Glutamatergic neuron (in vitro differentiated cells): ENCODE data around the gene KRTAP10-9. TPM values are rescaled to one million over a fixed set of nuclear protein-coding genes. Genes with fewer than 3 reads are reported as not detected.
"Not testable (repeated sequence)": the region's sequence is repeated elsewhere in the genome, so short reads cannot be mapped to it uniquely, and the experiment has no call there.

Experiments used
- DNase-seq: peaks from one replicate; pipeline ENCODE4 v3.0.0; 2022
- H3K27ac Mint-ChIP-seq: one replicate; pipeline ENCODE4 v1.8.0; 2020; ENCODE audit warnings: mild to moderate bottlenecking, mixed read lengths, inconsistent platforms; ENCODE audit not compliant: unreplicated experiment
- H3K27me3 Mint-ChIP-seq: one replicate; pipeline ENCODE4 v1.8.0; 2020; ENCODE audit warnings: mild to moderate bottlenecking, moderate library complexity, mixed read lengths, inconsistent platforms; ENCODE audit not compliant: unreplicated experiment
- H3K36me3 Mint-ChIP-seq: one replicate; pipeline ENCODE4 v1.8.0; 2020; ENCODE audit warnings: mild to moderate bottlenecking, mixed read lengths, inconsistent platforms; ENCODE audit not compliant: unreplicated experiment
- H3K4me1 Mint-ChIP-seq: one replicate; pipeline ENCODE4 v1.8.0; 2020; ENCODE audit warnings: mild to moderate bottlenecking, low read depth, mixed read lengths, inconsistent platforms; ENCODE audit not compliant: unreplicated experiment
- H3K4me3 Mint-ChIP-seq: one replicate; pipeline ENCODE4 v1.8.0; 2020; ENCODE audit warnings: mild to moderate bottlenecking, mixed read lengths, inconsistent platforms; ENCODE audit not compliant: unreplicated experiment
- H3K9me3 Mint-ChIP-seq: one replicate; pipeline ENCODE4 v1.8.0; 2020; ENCODE audit warnings: mild to moderate bottlenecking, moderate library complexity, mixed read lengths, inconsistent platforms; ENCODE audit not compliant: unreplicated experiment
- total RNA-seq: library from RNA; stranded (reverse); fragmentation: NEBNext Ultra II Directional; extraction: Animal tissue kit (Norgen Biotek cat#: 25700); gene quantifications from one replicate; pipeline ENCODE4 v1.2.1, GENCODE V29; 2021; ENCODE audit not compliant: unreplicated experiment
- TF ChIP-seq, protein P1 (sequence below): fragments of 200-600 bp; sonication (generic); IDR thresholded peaks from one replicate; pipeline ENCODE4 v1.5.0; 2021; ENCODE audit not compliant: partially characterized antibody, unreplicated experiment

KRTAP10-9 gene
- total RNA-seq, 1 donor from 2014 or later, result not detected

DNA sequence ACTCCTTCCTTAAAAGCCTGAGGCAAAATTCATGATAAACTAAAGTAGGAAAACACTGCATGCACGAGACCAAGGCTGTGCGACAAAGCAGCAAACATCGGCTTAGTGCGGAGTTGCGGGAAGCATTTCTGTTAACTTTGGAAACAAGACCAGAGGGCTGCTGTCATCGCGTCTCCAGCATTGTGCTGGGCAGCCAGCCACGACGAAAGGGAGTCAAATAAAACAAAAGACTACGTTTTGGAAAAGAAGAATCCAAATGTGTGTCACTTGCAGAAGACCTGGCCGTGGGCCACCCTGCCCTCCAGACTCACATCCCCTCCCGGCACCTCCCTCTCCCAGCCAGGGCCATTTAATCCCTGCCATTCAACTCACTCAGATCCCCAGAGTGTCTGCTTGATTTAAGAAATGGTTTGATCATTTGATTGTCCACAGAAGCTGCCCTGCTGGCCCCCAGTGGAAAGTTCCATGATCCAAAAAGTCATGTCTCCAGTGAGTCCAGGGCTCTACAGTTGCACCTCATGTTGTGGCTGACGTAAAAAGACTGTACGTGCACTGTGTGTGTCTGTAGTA is 16.9 kb downstream of the KRTAP10-9 start:
- Mint-ChIP-seq H3K36me3 (peaks cover 29% of the 10 kb centered on the region), H3K27ac (no peak overlapping the region), H3K9me3 (peaks cover 21% of the 10 kb centered on the region), H3K4me1 (peaks cover 6% of the 10 kb centered on the region), H3K4me3 (no peak overlapping the region), H3K27me3 (peaks cover 5% of the 10 kb centered on the region)
- DNase-seq, result no peak
- TF ChIP-seq, protein P1, sequence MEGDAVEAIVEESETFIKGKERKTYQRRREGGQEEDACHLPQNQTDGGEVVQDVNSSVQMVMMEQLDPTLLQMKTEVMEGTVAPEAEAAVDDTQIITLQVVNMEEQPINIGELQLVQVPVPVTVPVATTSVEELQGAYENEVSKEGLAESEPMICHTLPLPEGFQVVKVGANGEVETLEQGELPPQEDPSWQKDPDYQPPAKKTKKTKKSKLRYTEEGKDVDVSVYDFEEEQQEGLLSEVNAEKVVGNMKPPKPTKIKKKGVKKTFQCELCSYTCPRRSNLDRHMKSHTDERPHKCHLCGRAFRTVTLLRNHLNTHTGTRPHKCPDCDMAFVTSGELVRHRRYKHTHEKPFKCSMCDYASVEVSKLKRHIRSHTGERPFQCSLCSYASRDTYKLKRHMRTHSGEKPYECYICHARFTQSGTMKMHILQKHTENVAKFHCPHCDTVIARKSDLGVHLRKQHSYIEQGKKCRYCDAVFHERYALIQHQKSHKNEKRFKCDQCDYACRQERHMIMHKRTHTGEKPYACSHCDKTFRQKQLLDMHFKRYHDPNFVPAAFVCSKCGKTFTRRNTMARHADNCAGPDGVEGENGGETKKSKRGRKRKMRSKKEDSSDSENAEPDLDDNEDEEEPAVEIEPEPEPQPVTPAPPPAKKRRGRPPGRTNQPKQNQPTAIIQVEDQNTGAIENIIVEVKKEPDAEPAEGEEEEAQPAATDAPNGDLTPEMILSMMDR, result no peak

DNA sequence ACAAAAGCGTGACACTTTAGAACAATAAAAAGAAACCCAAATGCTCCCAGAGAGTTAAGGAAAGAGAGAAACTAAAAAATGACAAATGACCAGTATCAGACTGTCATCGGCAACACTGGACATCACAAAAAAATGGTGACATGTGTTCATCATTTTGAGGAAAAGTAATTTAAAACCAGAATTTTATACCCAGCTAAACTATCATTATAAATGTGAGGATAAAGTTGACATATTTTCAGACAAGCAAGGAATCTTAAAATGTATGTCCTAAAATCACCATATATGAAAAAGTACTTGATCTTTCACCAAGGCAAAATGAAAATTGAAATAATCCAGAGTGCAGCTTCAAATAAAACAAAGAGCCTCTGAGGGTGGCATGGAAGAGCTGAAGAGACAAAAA is 18.0 kb downstream of the KRTAP10-9 start:
- H3K27me3 Mint-ChIP-seq, result peaks cover 7% of the 10 kb centered on the region
- H3K9me3 Mint-ChIP-seq, result peaks cover 21% of the 10 kb centered on the region
- H3K36me3 Mint-ChIP-seq, result peaks cover 27% of the 10 kb centered on the region
- TF ChIP-seq, protein P1, result no peak
- no peak overlapping the region for H3K27ac Mint-ChIP-seq
- H3K4me3 Mint-ChIP-seq, result no peak overlapping the region
- peaks cover 6% of the 10 kb centered on the region for H3K4me1 Mint-ChIP-seq
- DNase-seq, result no peak

DNA sequence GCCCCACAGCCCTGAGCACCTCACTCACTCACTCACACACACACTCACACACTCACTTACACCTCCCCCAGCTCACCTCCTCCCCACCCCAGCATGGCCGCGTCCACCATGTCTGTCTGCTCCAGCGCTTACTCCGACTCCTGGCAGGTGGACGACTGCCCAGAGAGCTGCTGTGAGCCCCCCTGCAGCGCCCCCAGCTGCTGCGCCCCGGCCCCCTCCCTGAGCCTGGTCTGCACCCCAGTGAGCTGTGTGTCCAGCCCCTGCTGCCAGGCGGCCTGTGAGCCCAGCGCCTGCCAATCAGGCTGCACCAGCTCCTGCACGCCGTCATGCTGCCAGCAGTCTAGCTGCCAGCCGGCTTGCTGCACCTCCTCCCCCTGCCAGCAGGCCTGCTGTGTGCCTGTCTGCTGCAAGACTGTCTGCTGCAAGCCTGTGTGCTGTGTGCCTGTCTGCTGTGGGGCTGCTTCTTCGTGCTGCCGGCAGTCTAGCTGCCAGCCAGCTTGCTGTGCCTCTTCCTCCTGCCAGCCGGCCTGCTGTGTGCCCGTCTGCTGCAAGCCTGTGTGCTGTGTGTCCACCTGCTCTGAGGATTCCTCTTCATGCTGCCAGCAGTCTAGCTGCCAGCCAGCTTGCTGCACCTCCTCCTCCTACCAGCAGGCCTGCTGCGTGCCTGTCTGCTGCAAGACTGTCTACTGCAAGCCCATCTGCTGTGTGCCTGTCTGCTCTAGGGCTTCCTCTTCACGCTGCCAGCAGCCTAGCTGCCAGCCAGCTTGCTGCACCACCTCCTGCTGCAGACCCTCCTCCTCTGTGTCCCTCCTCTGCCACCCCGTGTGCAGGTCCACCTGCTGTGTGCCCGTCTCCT is 19.7 kb downstream of the KRTAP10-9 start, which contains the start of gene KRTAP10-11:
Gene KRTAP10-11, plus strand, starts transcription at position 49 of the 856 bp plus-strand sequence. Its CDS starts 45 bp downstream, at position 94.
- peaks cover 16% of the 10 kb centered on the region for H3K36me3 Mint-ChIP-seq
- not testable (repeated sequence) for H3K4me1 Mint-ChIP-seq, H3K27me3 Mint-ChIP-seq
- peak; percentile 49 for DNase-seq
- peaks cover 22% of the 10 kb centered on the region for H3K9me3 Mint-ChIP-seq
- peak within 1 kb of the TSS; percentile 15 for H3K4me3 Mint-ChIP-seq
- H3K27ac Mint-ChIP-seq, result peak within 1 kb of the TSS; percentile 64
- TF ChIP-seq, protein P1, result peak; percentile 31

DNA sequence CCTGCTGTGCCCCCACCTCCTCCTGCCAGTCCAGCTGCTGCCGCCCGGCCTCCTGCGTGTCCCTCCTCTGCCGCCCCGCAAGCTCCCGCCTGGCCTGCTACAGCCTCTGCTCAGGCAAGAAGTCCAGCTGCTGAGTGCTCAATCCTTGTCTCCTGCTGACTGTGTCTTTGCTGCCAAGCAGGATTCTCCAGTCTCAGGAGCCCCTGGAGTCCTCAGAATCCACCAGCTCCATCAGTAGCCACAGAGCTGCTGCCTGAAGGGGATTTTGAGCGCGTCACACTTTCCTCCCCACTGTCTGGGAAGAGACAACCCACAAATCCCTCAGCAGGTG is 20.3 kb downstream of the KRTAP10-9 start:
- Mint-ChIP-seq H3K27me3 (peaks cover 9% of the 10 kb centered on the region), H3K36me3 (peaks cover 16% of the 10 kb centered on the region), H3K4me1 (peaks cover 6% of the 10 kb centered on the region), H3K9me3 (peaks cover 22% of the 10 kb centered on the region), H3K27ac (peak overlapping the region; percentile 64), H3K4me3 (peak overlapping the region; percentile 15)
- TF ChIP-seq, protein P1, result no peak
- peak; percentile 42 for DNase-seq
